PC-9 (cell line): ENCODE results near the gene DYNC2LI1. TPM values are rescaled to one million over a fixed set of nuclear protein-coding genes. Genes with fewer than 3 reads are reported as not detected.

Source experiments
- BruUV-seq: library from RNA; stranded (reverse); fragments of 400-500 nt; replicated peaks from 2 replicates; lab custom pipeline; 2021; lab: Mats Ljungman, UMichigan
- CTCF ChIA-PET: fragments of 300-600 bp; sonication (Branson Sonifier 250); formaldehyde crosslinking; loops from one replicate; lab custom pipeline; 2022; ENCODE audit warnings: antibody characterized with exemption; lab: Charles Lee
- POLR2A ChIA-PET: fragments of 300-600 bp; sonication (Branson Sonifier 250); formaldehyde crosslinking; loops from one replicate; lab custom pipeline; 2022; ENCODE audit warnings: antibody characterized with exemption; ENCODE audit not compliant: unreplicated experiment; lab: Charles Lee
- DNase-seq, 2 experiments: peaks; one replicate each; pipeline versions ENCODE4 v3.0.0 to v3.0.0-alpha.2; 2015 to 2022; ENCODE audit warnings: mixed read lengths in 1 of 2
- H2AFZ ChIP-seq: fragments of 200-600 bp; sonication (generic); 2 replicates; pipeline ENCODE4 v1.8.1; 2017; ENCODE audit warnings: antibody characterized with exemption
- H3F3A ChIP-seq: fragments of 200-600 bp; sonication (generic); 2 replicates; pipeline ENCODE4 v1.8.1; 2017; ENCODE audit warnings: antibody characterized with exemption, mild to moderate bottlenecking, low read depth; ENCODE audit not compliant: insufficient read depth
- H3K27ac ChIP-seq: fragments of 200-600 bp; sonication (generic); 2 replicates; pipeline ENCODE4 v1.6.1; 2016; ENCODE audit warnings: mixed run types
- H3K27me3 ChIP-seq: fragments of 200-600 bp; sonication (generic); 2 replicates; pipeline ENCODE4 v1.6.1; 2016; ENCODE audit warnings: low read depth, mixed run types; ENCODE audit not compliant: insufficient read depth
- H3K36me3 ChIP-seq: fragments of 200-600 bp; sonication (generic); 2 replicates; pipeline ENCODE4 v1.6.1; 2016; ENCODE audit warnings: low read depth, mixed run types
- H3K4me1 ChIP-seq: fragments of 200-600 bp; sonication (generic); replicated peaks from 2 replicates; pipeline ENCODE4 v1.6.1; 2016; ENCODE audit warnings: mixed run types; ENCODE audit not compliant: insufficient read depth
- H3K4me2 ChIP-seq: fragments of 200-600 bp; sonication (generic); 2 replicates; pipeline ENCODE4 v1.6.1; 2017; ENCODE audit warnings: mixed run types
- H3K4me3 ChIP-seq: fragments of 200-600 bp; sonication (generic); 2 replicates; pipeline ENCODE4 v1.6.1; 2016; ENCODE audit warnings: mixed run types
- H3K79me2 ChIP-seq: fragments of 200-600 bp; sonication (generic); 2 replicates; pipeline ENCODE4 v1.6.1; 2017; ENCODE audit warnings: low read depth, mixed run types
- H3K9me2 ChIP-seq: fragments of 200-600 bp; sonication (generic); 2 replicates; pipeline ENCODE4 v1.8.1; 2017; ENCODE audit warnings: mild to moderate bottlenecking; ENCODE audit not compliant: insufficient read depth
- H3K9me3 ChIP-seq: fragments of 200-600 bp; sonication (generic); 2 replicates; pipeline ENCODE4 v1.8.1; 2016; ENCODE audit warnings: low read depth; ENCODE audit not compliant: insufficient read depth
- H4K20me1 ChIP-seq: fragments of 200-600 bp; sonication (generic); 2 replicates; pipeline ENCODE4 v1.8.1; 2017; ENCODE audit not compliant: insufficient read depth
- EZH2 ChIP-seq: fragments of 200-600 bp; sonication (generic); IDR thresholded peaks from 2 replicates; pipeline ENCODE4 v1.8.0; 2017; ENCODE audit warnings: antibody characterized with exemption, low read depth
- intact Hi-C: fragments of 100-400 bp; cut with micrococcal nuclease; formaldehyde crosslinking; loops from one replicate; pipeline ENCODE4 v1.10.0; 2022; ENCODE audit not compliant: unreplicated experiment
- total RNA-seq: library from RNA; stranded (reverse); gene quantifications from 2 replicates; pipeline ENCODE4 v1.2.3, GENCODE V29; 2021
- TF ChIP-seq, protein P1 (sequence below): fragments of 200-600 bp; sonication (generic); conservative IDR thresholded peaks from 2 replicates; pipeline ENCODE4 v1.6.1; 2017; ENCODE audit warnings: mixed run types, antibody characterized with exemption, mild to moderate bottlenecking, moderate library complexity

DYNC2LI1 gene
- total RNA-seq, 1 experiment from 2014 or later: 27.1 TPM

- H3K9me2 ChIP-seq: no peaks in the 10 kb centered on the region
- H3K4me2 ChIP-seq: no peak overlapping the region
- no peak overlapping the region for H3K4me3 ChIP-seq
- intact Hi-C loops: no loop called here
- POLR2A ChIA-PET: no interaction called here
- H2AFZ ChIP-seq: no peak overlapping the region
- no peak for DNase-seq
- H3K36me3 ChIP-seq: no peaks in the 10 kb centered on the region
- no peaks in the 10 kb centered on the region for H3K27me3 ChIP-seq
- TF ChIP-seq, protein P1, sequence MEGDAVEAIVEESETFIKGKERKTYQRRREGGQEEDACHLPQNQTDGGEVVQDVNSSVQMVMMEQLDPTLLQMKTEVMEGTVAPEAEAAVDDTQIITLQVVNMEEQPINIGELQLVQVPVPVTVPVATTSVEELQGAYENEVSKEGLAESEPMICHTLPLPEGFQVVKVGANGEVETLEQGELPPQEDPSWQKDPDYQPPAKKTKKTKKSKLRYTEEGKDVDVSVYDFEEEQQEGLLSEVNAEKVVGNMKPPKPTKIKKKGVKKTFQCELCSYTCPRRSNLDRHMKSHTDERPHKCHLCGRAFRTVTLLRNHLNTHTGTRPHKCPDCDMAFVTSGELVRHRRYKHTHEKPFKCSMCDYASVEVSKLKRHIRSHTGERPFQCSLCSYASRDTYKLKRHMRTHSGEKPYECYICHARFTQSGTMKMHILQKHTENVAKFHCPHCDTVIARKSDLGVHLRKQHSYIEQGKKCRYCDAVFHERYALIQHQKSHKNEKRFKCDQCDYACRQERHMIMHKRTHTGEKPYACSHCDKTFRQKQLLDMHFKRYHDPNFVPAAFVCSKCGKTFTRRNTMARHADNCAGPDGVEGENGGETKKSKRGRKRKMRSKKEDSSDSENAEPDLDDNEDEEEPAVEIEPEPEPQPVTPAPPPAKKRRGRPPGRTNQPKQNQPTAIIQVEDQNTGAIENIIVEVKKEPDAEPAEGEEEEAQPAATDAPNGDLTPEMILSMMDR: no peak
- TF ChIP-seq EZH2: no peak
- H3K4me1 ChIP-seq: peaks cover 42% of the 10 kb centered on the region
- no peaks in the 10 kb centered on the region for H3K79me2 ChIP-seq
- H3K9me3 ChIP-seq: no peaks in the 10 kb centered on the region
- no peaks in the 10 kb centered on the region for H4K20me1 ChIP-seq
- peaks cover 36% of the 10 kb centered on the region for H3F3A ChIP-seq
- H3K27ac ChIP-seq: no peak overlapping the region
- CTCF ChIA-PET: no interaction called here
- no TSS peak for BruUV-seq
These were observed 11.6 kb upstream of the DYNC2LI1 start for GRCh38 chr2:43762286-43762685.

GRCh38 chr2:43763091-43763490 lies 10.7 kb upstream of the DYNC2LI1 start:
- peaks cover 35% of the 10 kb centered on the region for H3F3A ChIP-seq
- H4K20me1 ChIP-seq: no peaks in the 10 kb centered on the region
- peaks cover 42% of the 10 kb centered on the region for H3K4me1 ChIP-seq
- H3K36me3 ChIP-seq: no peaks in the 10 kb centered on the region
- no peak for TF ChIP-seq EZH2
- TF ChIP-seq, protein P1: no peak
- ChIA-PET POLR2A (no interaction called here), CTCF (no interaction called here)
- no peak overlapping the region for H3K4me2 ChIP-seq
- no peaks in the 10 kb centered on the region for H3K79me2 ChIP-seq
- DNase-seq: no peak
- H3K9me3 ChIP-seq: no peaks in the 10 kb centered on the region
- H3K4me3 ChIP-seq: no peak overlapping the region
- H2AFZ ChIP-seq: no peak overlapping the region
- H3K27me3 ChIP-seq: no peaks in the 10 kb centered on the region
- H3K9me2 ChIP-seq: no peaks in the 10 kb centered on the region
- H3K27ac ChIP-seq: no peak overlapping the region
- no TSS peak for BruUV-seq
- intact Hi-C loops: no loop called here

DNA sequence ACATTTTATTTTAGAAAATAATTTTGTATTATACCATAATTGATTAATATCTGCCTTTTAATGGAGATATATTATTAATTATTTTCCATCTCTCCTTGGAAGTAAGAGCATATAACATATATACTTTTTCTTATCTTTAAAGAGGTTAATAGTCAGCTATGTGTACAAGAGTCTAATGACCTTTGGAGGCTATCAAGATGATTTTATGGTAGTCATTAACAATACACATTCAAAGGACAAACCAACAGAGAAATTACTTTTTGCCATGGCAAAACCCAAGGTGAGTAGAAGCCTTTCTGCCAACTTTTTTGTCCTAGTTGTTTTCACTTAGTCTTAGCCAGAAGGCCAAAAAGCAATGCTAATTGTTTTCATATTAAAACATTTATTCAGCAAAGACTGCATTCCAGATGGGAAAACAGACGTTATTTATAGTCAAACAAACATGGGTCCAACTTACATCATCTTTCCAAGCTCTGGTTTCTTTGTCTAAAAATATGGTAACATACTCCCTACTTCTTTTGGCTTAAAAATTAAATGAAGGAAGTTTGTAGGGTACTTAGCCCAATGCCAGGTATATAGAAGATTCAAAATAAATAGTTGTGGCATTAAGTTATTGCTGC lies 9.6 kb upstream of the DYNC2LI1 start:
- H3K9me3 ChIP-seq: no peaks in the 10 kb centered on the region
- ChIA-PET POLR2A (no interaction called here), CTCF (no interaction called here)
- H3K9me2 ChIP-seq: no peaks in the 10 kb centered on the region
- no peak for TF ChIP-seq EZH2
- TF ChIP-seq, protein P1: no peak
- H3K27me3 ChIP-seq: no peaks in the 10 kb centered on the region
- H2AFZ ChIP-seq: no peak overlapping the region
- intact Hi-C loops: no loop called here
- H3F3A ChIP-seq: peaks cover 24% of the 10 kb centered on the region
- no TSS peak for BruUV-seq
- peaks cover 32% of the 10 kb centered on the region for H3K4me1 ChIP-seq
- no peak for DNase-seq
- no peak overlapping the region for H3K27ac ChIP-seq
- no peaks in the 10 kb centered on the region for H3K36me3 ChIP-seq
- no peak overlapping the region for H3K4me2 ChIP-seq
- H3K79me2 ChIP-seq: no peaks in the 10 kb centered on the region
- no peaks in the 10 kb centered on the region for H4K20me1 ChIP-seq
- no peak overlapping the region for H3K4me3 ChIP-seq
